H9 (cell line): Measurements from ENCODE around the gene PTGR1. TPM values are rescaled to one million over a fixed set of nuclear protein-coding genes. Genes with fewer than 3 reads are reported as not detected.

Source experiments
- DNase-seq: peaks from one replicate; pipeline ENCODE4 v3.0.0-alpha.2; 2017
- H2AFZ ChIP-seq: one replicate; pipeline ENCODE4 v1.6.1; 2013; ENCODE audit warnings: mild to moderate bottlenecking, low read length, control low read depth, moderate library complexity
- H2AK5ac ChIP-seq: 2 replicates; pipeline ENCODE4 v1.6.1; 2013; ENCODE audit warnings: low read length, control low read depth, mixed read lengths; ENCODE audit not compliant: insufficient read length
- H2BK120ac ChIP-seq: one replicate; pipeline ENCODE4 v1.6.1; 2013; ENCODE audit warnings: low read depth, mild to moderate bottlenecking, low read length, control low read depth, inconsistent platforms; ENCODE audit not compliant: poor library complexity, severe bottlenecking
- H2BK12ac ChIP-seq: 2 replicates; pipeline ENCODE4 v1.6.1; 2013; ENCODE audit warnings: low read length, control low read depth, mixed read lengths, low read depth; ENCODE audit not compliant: insufficient read length
- H2BK15ac ChIP-seq: 2 replicates; pipeline ENCODE4 v1.6.1; 2013; ENCODE audit warnings: low read depth, low read length, control low read depth
- H2BK20ac ChIP-seq: one replicate; pipeline ENCODE4 v1.6.1; 2013; ENCODE audit warnings: low read depth, mild to moderate bottlenecking, low read length, control low read depth, inconsistent platforms; ENCODE audit not compliant: poor library complexity, severe bottlenecking
- H2BK5ac ChIP-seq: 2 replicates; pipeline ENCODE4 v1.6.1; 2013; ENCODE audit warnings: low read length, control low read depth, mixed read lengths; ENCODE audit not compliant: insufficient read length
- H3K14ac ChIP-seq: 2 replicates; pipeline ENCODE4 v1.6.1; 2013; ENCODE audit warnings: low read length, control low read depth; ENCODE audit not compliant: insufficient read depth
- H3K18ac ChIP-seq: 2 replicates; pipeline ENCODE4 v1.6.1; 2013; ENCODE audit warnings: low read depth, mild to moderate bottlenecking, mixed read lengths, low read length, control low read depth; ENCODE audit not compliant: insufficient read length
- H3K23ac ChIP-seq: 2 replicates; pipeline ENCODE4 v1.6.1; 2013; ENCODE audit warnings: low read length, control low read depth, mixed read lengths, low read depth; ENCODE audit not compliant: insufficient read length
- H3K23me2 ChIP-seq: 2 replicates; pipeline ENCODE4 v1.6.1; 2013; ENCODE audit warnings: low read depth, mild to moderate bottlenecking, mixed read lengths, low read length, control low read depth; ENCODE audit not compliant: insufficient read length, poor library complexity, severe bottlenecking
- H3K27ac ChIP-seq: 2 replicates; pipeline ENCODE4 v1.5.1; 2013; ENCODE audit warnings: low read length, control low read depth, mixed read lengths, low read depth; ENCODE audit not compliant: insufficient read length
- H3K27me3 ChIP-seq: 2 replicates; pipeline ENCODE4 v1.6.1; 2013; ENCODE audit warnings: low read length, control low read depth, inconsistent platforms; ENCODE audit not compliant: insufficient read depth
- H3K4ac ChIP-seq: 2 replicates; pipeline ENCODE4 v1.6.1; 2013; ENCODE audit warnings: low read depth, mild to moderate bottlenecking, control low read depth, inconsistent platforms, low read length, moderate library complexity
- H3K4me1 ChIP-seq: 2 replicates; pipeline ENCODE4 v1.6.1; 2013; ENCODE audit warnings: low read length, control low read depth, inconsistent platforms; ENCODE audit not compliant: insufficient read depth
- H3K4me2 ChIP-seq: 2 replicates; pipeline ENCODE4 v1.6.1; 2013; ENCODE audit warnings: low read length, control low read depth, mixed read lengths; ENCODE audit not compliant: insufficient read length, insufficient read depth
- H3K56ac ChIP-seq: 2 replicates; pipeline ENCODE4 v1.6.1; 2013; ENCODE audit warnings: low read depth, mild to moderate bottlenecking, mixed read lengths, low read length, control low read depth; ENCODE audit not compliant: insufficient read length
- H3K79me1 ChIP-seq: 2 replicates; pipeline ENCODE4 v1.6.1; 2013; ENCODE audit warnings: low read depth, mild to moderate bottlenecking, moderate library complexity, low read length, control low read depth, inconsistent platforms; ENCODE audit not compliant: insufficient read depth, poor library complexity, severe bottlenecking
- H3K79me2 ChIP-seq: 2 replicates; pipeline ENCODE4 v1.6.1; 2013; ENCODE audit warnings: low read length, control low read depth, inconsistent platforms; ENCODE audit not compliant: insufficient read depth
- H3K9ac ChIP-seq: 2 replicates; pipeline ENCODE4 v1.6.1; 2013; ENCODE audit warnings: low read length, control low read depth, mixed read lengths; ENCODE audit not compliant: insufficient read length; ENCODE audit errors: extremely low read depth
- H3K9me3 ChIP-seq: one replicate; pipeline ENCODE4 v1.6.1; 2013; ENCODE audit warnings: low read depth, low read length, inconsistent platforms; ENCODE audit not compliant: control insufficient read depth
- H3T11ph ChIP-seq: one replicate; pipeline ENCODE4 v1.6.1; 2013; ENCODE audit warnings: mild to moderate bottlenecking, low read length, control low read depth, inconsistent platforms
- H4K20me1 ChIP-seq: one replicate; pipeline ENCODE4 v1.6.1; 2013; ENCODE audit not compliant: control insufficient read depth, insufficient read length, insufficient read depth
- H4K5ac ChIP-seq: 2 replicates; pipeline ENCODE4 v1.6.1; 2013; ENCODE audit warnings: low read depth, mild to moderate bottlenecking, mixed read lengths, low read length, control low read depth; ENCODE audit not compliant: insufficient read length
- H4K8ac ChIP-seq: replicated peaks from 2 replicates; pipeline ENCODE4 v1.6.1; 2013; ENCODE audit warnings: low read length, control low read depth, mixed read lengths, low read depth; ENCODE audit not compliant: insufficient read length
- H4K91ac ChIP-seq: 2 replicates; pipeline ENCODE4 v1.6.1; 2013; ENCODE audit warnings: low read depth, mild to moderate bottlenecking, moderate library complexity, mixed read lengths, low read length, control low read depth; ENCODE audit not compliant: insufficient read length
- H3K27ac Mint-ChIP-seq, 3 experiments: 2 replicates in 2 of 3; 3 replicates in 1 of 3; pipeline ENCODE4 v1.8.0; 2020 to 2021; ENCODE audit warnings: mixed read lengths in 3 of 3, mild to moderate bottlenecking in 1 of 3, moderate library complexity in 1 of 3
- H3K27me3 Mint-ChIP-seq: 2 replicates; pipeline ENCODE4 v1.8.0; 2021; ENCODE audit warnings: low read depth, mild to moderate bottlenecking, moderate library complexity, mixed read lengths
- H3K36me3 Mint-ChIP-seq, 3 experiments: 2 replicates in 2 of 3; 3 replicates in 1 of 3; pipeline ENCODE4 v1.8.0; 2020 to 2021; ENCODE audit warnings: low read depth in 3 of 3, mixed read lengths in 3 of 3; ENCODE audit not compliant: insufficient read depth in 1 of 3
- H3K4me1 Mint-ChIP-seq, 2 experiments: 2 replicates each; pipeline ENCODE4 v1.8.0; 2020; ENCODE audit warnings: mixed read lengths in 2 of 2
- H3K4me3 Mint-ChIP-seq, 2 experiments: 2 replicates in 1 of 2; 3 replicates in 1 of 2; pipeline ENCODE4 v1.8.0; 2020 to 2021; ENCODE audit warnings: mild to moderate bottlenecking in 2 of 2, mixed read lengths in 2 of 2, moderate library complexity in 1 of 2
- H3K9me3 Mint-ChIP-seq, 2 experiments: 2 replicates in 1 of 2; 3 replicates in 1 of 2; pipeline ENCODE4 v1.8.0; 2020; ENCODE audit warnings: mild to moderate bottlenecking in 2 of 2, mixed read lengths in 2 of 2, moderate library complexity in 1 of 2
- CTCF ChIP-seq: fragments of 200-600 bp; sonication (generic); conservative IDR thresholded peaks from 3 replicates; pipeline ENCODE4 v1.8.0; 2021; ENCODE audit warnings: antibody characterized with exemption, mild to moderate bottlenecking
- WGBS: extraction: QIAGEN DNeasy Blood & Tissue Kit; methylation state at CpG from one replicate; pipeline ENCODE4 v1.1.7; 2013; ENCODE audit warnings: missing lambda C conversion rate, low lambda C conversion rate, mixed read lengths; ENCODE audit not compliant: insufficient read length; ENCODE audit errors: extremely low coverage; 5-methylcytosine and 5-hydroxymethylcytosine counted together
- total RNA-seq: library from RNA; stranded (reverse); gene quantifications from 2 replicates; pipeline ENCODE4 v1.2.1, GENCODE V29; 2021

PTGR1 gene
- total RNA-seq, 1 experiment from 2014 or later, result 45.2 TPM

- H3K23ac ChIP-seq, result no peak overlapping the region
- no peak overlapping the region for H3K56ac ChIP-seq
- peaks cover 5% of the 10 kb centered on the region for H3K23me2 ChIP-seq
- no peak overlapping the region for H2AK5ac ChIP-seq
- no peaks in the 10 kb centered on the region; the same call in 1 of the 2 replicates for H3K4me1 ChIP-seq
- H4K8ac ChIP-seq, result no peak overlapping the region
- H3K27me3 Mint-ChIP-seq, result no peaks in the 10 kb centered on the region
- no peak overlapping the region for H3K18ac ChIP-seq
- H2BK15ac ChIP-seq, result no peak overlapping the region
- no peak overlapping the region for H3K14ac ChIP-seq
- H3K9ac ChIP-seq, result no peak overlapping the region
- H3K27me3 ChIP-seq, result no peaks in the 10 kb centered on the region
- H2BK5ac ChIP-seq, result no peak overlapping the region
- TF ChIP-seq CTCF, result no peak
- no peak overlapping the region for H3K4me2 ChIP-seq
- no peak overlapping the region for H2BK120ac ChIP-seq
- no peak overlapping the region for H3K4me3 Mint-ChIP-seq
- peaks cover 0 to 6% (median 4%) of the 10 kb centered on the region in 3 experiments; a peak in 4 of 7 replicates for H3K36me3 Mint-ChIP-seq
- peaks cover 43% of the 10 kb centered on the region for H3K79me2 ChIP-seq
- no peak overlapping the region for H4K5ac ChIP-seq
- peaks cover 2% of the 10 kb centered on the region for H3K79me1 ChIP-seq
- H3K4me1 Mint-ChIP-seq, result peaks cover 17 to 23% of the 10 kb centered on the region in 2 experiments
- H3T11ph ChIP-seq, result no peak overlapping the region
- no CpG with 5 or more reads among the region's 1 CpG for WGBS
- H2BK12ac ChIP-seq, result no peak overlapping the region
- H3K4ac ChIP-seq, result no peak overlapping the region
- no peak overlapping the region for H3K27ac Mint-ChIP-seq
- H3K9me3 ChIP-seq, result no peaks in the 10 kb centered on the region
- no peak for DNase-seq
- no peak overlapping the region for H2AFZ ChIP-seq
- no peak overlapping the region for H2BK20ac ChIP-seq
- no peaks in the 10 kb centered on the region; a peak in 2 of 5 replicates for H3K9me3 Mint-ChIP-seq
- no peak overlapping the region for H4K91ac ChIP-seq
- H3K27ac ChIP-seq, result no peak overlapping the region
- H4K20me1 ChIP-seq, result no peaks in the 10 kb centered on the region
These were observed 35.4 kb upstream of the PTGR1 start for GRCh38 chr9:111634860-111635259.
